ENCODE data around the gene TFB2M. TPM values are rescaled to one million over a fixed set of nuclear protein-coding genes. Genes with fewer than 3 reads are reported as not detected.

Gene TFB2M
- total RNA-seq, 2 experiments from 2014 or later = 15.0 to 17.5 TPM

- Histone ChIP-seq H3K27ac (ENCODE audit: low read depth, low read length, poor library complexity, severe bottlenecking) (peak overlapping the region; percentile 81), H3K4me2 (ENCODE audit: low read length) (peak overlapping the region; percentile 79), H3K4me3 (ENCODE audit: low read depth, low read length, poor library complexity, severe bottlenecking) (peak overlapping the region; percentile 43), H2AFZ (ENCODE audit: low read length) (no peak overlapping the region; the same call in 1 of the 2 replicates), H3K79me2 (ENCODE audit: insufficient read depth, low read depth, low read length) (peaks cover 75% of the 10 kb centered on the region), H3K9me3 (ENCODE audit: low read length) (no peaks in the 10 kb centered on the region), H3K9me2 (ENCODE audit: insufficient read depth, low read length) (no peaks in the 10 kb centered on the region), H3K4me1 (ENCODE audit: insufficient read depth, low read length, poor library complexity, severe bottlenecking) (peaks cover 46% of the 10 kb centered on the region), H3K36me3 (ENCODE audit: insufficient read depth, low read length) (peaks cover 20% of the 10 kb centered on the region), H4K20me1 (ENCODE audit: insufficient read depth, low read length) (no peaks in the 10 kb centered on the region)
- intact Hi-C loops (cut with micrococcal nuclease; ENCODE audit: unreplicated experiment) = no loop called here
- BruUV-seq (replicated peaks) = no TSS peak
- no peak for TF ChIP-seq EZH2phosphoT487 (IDR thresholded peaks at IDR 0.05; ENCODE audit: borderline replicate concordance, low read depth, low read length)
- no peak for TF ChIP-seq CTCF (conservative IDR thresholded peaks at IDR 0.05; ENCODE audit: low read length)
- ChIA-PET POLR2A (interaction anchor here (0.7 to 2.3 kb wide), 3 partner anchors 10 to 26 kb away, joined by 3 to 13 read pairs (median 9); no protein-coding TSS in a partner anchor), CTCF (ENCODE audit: unreplicated experiment) (interaction anchor here (1.4 kb wide), 1 partner anchor 14 kb away, joined by 4 read pairs; the partner anchor contains the start of gene TFB2M)
- peak; percentile 62 for DNase-seq (ENCODE audit: low spot score)
These were observed 13.8 kb upstream of the TFB2M start for GRCh38 chr1:246579818-246580217.

GRCh38 chr1:246577720-246578106 is 11.7 kb upstream of the TFB2M start:
- BruUV-seq (replicated peaks) = no TSS peak
- Histone ChIP-seq H3K79me2 (ENCODE audit: insufficient read depth, low read depth, low read length) (peaks cover 92% of the 10 kb centered on the region), H3K4me1 (ENCODE audit: insufficient read depth, low read length, poor library complexity, severe bottlenecking) (peaks cover 56% of the 10 kb centered on the region), H3K4me2 (ENCODE audit: low read length) (peak overlapping the region; percentile 27; the same call in 1 of the 2 replicates), H3K4me3 (ENCODE audit: low read depth, low read length, poor library complexity, severe bottlenecking) (no peak overlapping the region), H3K9me3 (ENCODE audit: low read length) (no peaks in the 10 kb centered on the region), H3K9me2 (ENCODE audit: insufficient read depth, low read length) (no peaks in the 10 kb centered on the region), H3K36me3 (ENCODE audit: insufficient read depth, low read length) (peaks cover 12% of the 10 kb centered on the region), H4K20me1 (ENCODE audit: insufficient read depth, low read length) (no peaks in the 10 kb centered on the region), H2AFZ (ENCODE audit: low read length) (no peak overlapping the region), H3K27ac (ENCODE audit: low read depth, low read length, poor library complexity, severe bottlenecking) (no peak overlapping the region)
- CTCF ChIA-PET (ENCODE audit: unreplicated experiment) = no interaction called here
- intact Hi-C loops (cut with micrococcal nuclease; ENCODE audit: unreplicated experiment) = no loop called here
- no peak for DNase-seq (ENCODE audit: low spot score)
- POLR2A ChIA-PET = interaction anchor here (2.0 to 2.3 kb wide), 2 partner anchors 8 to 10 kb away, joined by 9 to 13 read pairs; no protein-coding TSS in a partner anchor
- TF ChIP-seq EZH2phosphoT487 (IDR thresholded peaks at IDR 0.05; ENCODE audit: borderline replicate concordance, low read depth, low read length) (no peak), CTCF (conservative IDR thresholded peaks at IDR 0.05; ENCODE audit: low read length) (no peak)

GRCh38 chr1:246577082-246577719 is 11.1 kb upstream of the TFB2M start:
- no peaks in the 10 kb centered on the region for H3K9me2 ChIP-seq (ENCODE audit: insufficient read depth, low read length)
- intact Hi-C loops (cut with micrococcal nuclease; ENCODE audit: unreplicated experiment) = no loop called here
- ChIA-PET CTCF (ENCODE audit: unreplicated experiment) (no interaction called here), POLR2A (no interaction called here)
- DNase-seq (ENCODE audit: low spot score) = no peak
- H3K36me3 ChIP-seq (ENCODE audit: insufficient read depth, low read length) = peaks cover 8% of the 10 kb centered on the region
- no peak overlapping the region for H2AFZ ChIP-seq (ENCODE audit: low read length)
- peak overlapping the region; percentile 42; the same call in 1 of the 2 replicates for H3K4me2 ChIP-seq (ENCODE audit: low read length)
- peaks cover 92% of the 10 kb centered on the region for H3K79me2 ChIP-seq (ENCODE audit: insufficient read depth, low read depth, low read length)
- no peak overlapping the region for H3K27ac ChIP-seq (ENCODE audit: low read depth, low read length, poor library complexity, severe bottlenecking)
- no peaks in the 10 kb centered on the region for H3K9me3 ChIP-seq (ENCODE audit: low read length)
- TF ChIP-seq EZH2phosphoT487 (IDR thresholded peaks at IDR 0.05; ENCODE audit: borderline replicate concordance, low read depth, low read length) (no peak), CTCF (conservative IDR thresholded peaks at IDR 0.05; ENCODE audit: low read length) (no peak)
- no peaks in the 10 kb centered on the region for H4K20me1 ChIP-seq (ENCODE audit: insufficient read depth, low read length)
- no TSS peak for BruUV-seq (replicated peaks)
- H3K4me1 ChIP-seq (ENCODE audit: insufficient read depth, low read length, poor library complexity, severe bottlenecking) = peaks cover 61% of the 10 kb centered on the region
- H3K4me3 ChIP-seq (ENCODE audit: low read depth, low read length, poor library complexity, severe bottlenecking) = no peak overlapping the region

Data from OCI-LY7 (cell line).